Activated CD4-positive, alpha-beta T cell treated with anti-CD3 and anti-CD28 coated beads, Interleukin-2, Interleukin-4, amounts not matched to agents 100 ng/mL and 50 ng/mL, durations not matched to agents 16 hours and 8 hours (primary cell): ENCODE measurements around the gene SELENOO.

Source experiments
- DNase-seq: peaks from one replicate; pipeline ENCODE4 v3.0.0-alpha.2; 2020; ENCODE audit warnings: low spot score

The SELENOO gene

GRCh38 chr22:50216684-50217520 is 16.1 kb downstream of the SELENOO start:
- no peak for DNase-seq

GRCh38 chr22:50217543-50218152 is 16.8 kb downstream of the SELENOO start:
- no peak for DNase-seq

- DNase-seq, result no peak
These were observed 17.6 kb downstream of the SELENOO start for GRCh38 chr22:50218153-50218995.

- no peak for DNase-seq
These were observed 18.4 kb downstream of the SELENOO start for GRCh38 chr22:50218996-50219727.

- no peak for DNase-seq
These were observed 19.2 kb downstream of the SELENOO start for GRCh38 chr22:50219800-50220602.

GRCh38 chr22:50220603-50221409 is 20.0 kb downstream of the SELENOO start:
- no peak for DNase-seq

GRCh38 chr22:50221410-50222300 is 20.8 kb downstream of the SELENOO start:
- DNase-seq, result no peak

GRCh38 chr22:50222508-50222907 is 21.7 kb downstream of the SELENOO start:
- DNase-seq, result no peak

GRCh38 chr22:50224071-50224470 is 23.3 kb downstream of the SELENOO start:
- no peak for DNase-seq

GRCh38 chr22:50225200-50225969 is 24.6 kb downstream of the SELENOO start:
- no peak for DNase-seq

- no peak for DNase-seq
These were observed 25.5 kb downstream of the SELENOO start for GRCh38 chr22:50226063-50226874.

- no peak for DNase-seq
These were observed 26.0 kb downstream of the SELENOO start for GRCh38 chr22:50226875-50227165.

GRCh38 chr22:50227579-50228215 is 26.9 kb downstream of the SELENOO start:
- no peak for DNase-seq

- DNase-seq, result no peak
These were observed 27.6 kb downstream of the SELENOO start for GRCh38 chr22:50228366-50228765.

- DNase-seq, result no peak
These were observed 28.6 kb downstream of the SELENOO start for GRCh38 chr22:50229370-50229769.

GRCh38 chr22:50232481-50233151 is 31.8 kb downstream of the SELENOO start:
- no peak for DNase-seq

- DNase-seq, result no peak
These were observed 32.4 kb downstream of the SELENOO start for GRCh38 chr22:50233223-50233622.
